ENCODE results near the gene EID1. TPM values are rescaled to one million over a fixed set of nuclear protein-coding genes. Genes with fewer than 3 reads are reported as not detected.

EID1 gene
- total and polyA plus RNA-seq, 9 of the 15 experiments (the other 6 are each of a cell fraction or from before 2014, with no cell fraction given) = 46.5 to 211 (median 143) TPM

GRCh38 chr15:48925714-48926223 lies 47.8 kb downstream of the EID1 start (continued):
- TF ChIP-seq ZNF318 (IDR thresholded peaks at IDR 0.05; ENCODE audit: borderline replicate concordance in 1 of 2, low read depth in 1 of 2) (peak in 1 of 2 experiments; percentile 88; a peak in 2 of 4 replicates), ZNF175 (CRISPR knock-in tag; IDR thresholded peaks at IDR 0.05; ENCODE audit: low read depth) (peak; percentile 92), ARID1B (IDR thresholded peaks at IDR 0.05) (peak; percentile 86), KLF16 (IDR thresholded peaks at IDR 0.05) (no peak), MCM7 (IDR thresholded peaks at IDR 0.05) (0 out of 4 replicates have a peak, but pooled peaks of 1 of the 2 experiments have one; percentile 30), JUN (IDR thresholded peaks at IDR 0.05; ENCODE audit: borderline replicate concordance, low read depth, low read length) (peak; percentile 98), JUN (CRISPR knock-in tag; IDR thresholded peaks at IDR 0.05; ENCODE audit: borderline replicate concordance) (no peak), GTF2F1 (IDR thresholded peaks at IDR 0.05; ENCODE audit: low read depth, low read length) (no peak), PKNOX1 (IDR thresholded peaks at IDR 0.05) (peak; percentile 69; the same call in 1 of the 2 replicates), ETV1 (tag; conservative IDR thresholded peaks at IDR 0.05; ENCODE audit: low read depth) (0 out of 2 replicates have a peak, but pooled peaks have one; percentile 21), JUNB (CRISPR knock-in tag; conservative IDR thresholded peaks at IDR 0.05) (peak; percentile 78; the same call in 1 of the 2 replicates), SAP30 (IDR thresholded peaks at IDR 0.05; ENCODE audit: borderline replicate concordance, insufficient read depth, low read depth, low read length, poor library complexity, severe bottlenecking) (no peak), ATF1 (CRISPR knock-in tag; IDR thresholded peaks at IDR 0.05) (no peak), ATF1 (tag; IDR thresholded peaks at IDR 0.05) (peak; percentile 78), E4F1 (CRISPR knock-in tag; IDR thresholded peaks at IDR 0.05; ENCODE audit: borderline replicate concordance) (no peak), LEF1 (IDR thresholded peaks at IDR 0.05) (peak; percentile 31; the same call in 1 of the 2 replicates), ZFP30 (CRISPR knock-in tag; IDR thresholded peaks at IDR 0.05; ENCODE audit: borderline replicate concordance) (no peak), EHMT2 (IDR thresholded peaks at IDR 0.05) (peak; percentile 88)
